ENCODE measurements around the gene RAB1B.
A peak's percentile ranks its signal among the peaks of the same experiment; 100 is the strongest.

Gene RAB1B

GRCh38 chr11:66322732-66323427 is 54.4 kb downstream of the RAB1B start:
- DNase-seq (ENCODE audit: low read depth): peak; percentile 84

- no peak for DNase-seq (ENCODE audit: low read depth)
Observed at GRCh38 chr11:66323684-66324083, 55.2 kb downstream of the RAB1B start.

- no peak for DNase-seq (ENCODE audit: low read depth)
Observed at GRCh38 chr11:66324664-66325063, 56.2 kb downstream of the RAB1B start.

- no peak for DNase-seq (ENCODE audit: low read depth)
Observed at GRCh38 chr11:66325263-66325671, 56.8 kb downstream of the RAB1B start.

DNA sequence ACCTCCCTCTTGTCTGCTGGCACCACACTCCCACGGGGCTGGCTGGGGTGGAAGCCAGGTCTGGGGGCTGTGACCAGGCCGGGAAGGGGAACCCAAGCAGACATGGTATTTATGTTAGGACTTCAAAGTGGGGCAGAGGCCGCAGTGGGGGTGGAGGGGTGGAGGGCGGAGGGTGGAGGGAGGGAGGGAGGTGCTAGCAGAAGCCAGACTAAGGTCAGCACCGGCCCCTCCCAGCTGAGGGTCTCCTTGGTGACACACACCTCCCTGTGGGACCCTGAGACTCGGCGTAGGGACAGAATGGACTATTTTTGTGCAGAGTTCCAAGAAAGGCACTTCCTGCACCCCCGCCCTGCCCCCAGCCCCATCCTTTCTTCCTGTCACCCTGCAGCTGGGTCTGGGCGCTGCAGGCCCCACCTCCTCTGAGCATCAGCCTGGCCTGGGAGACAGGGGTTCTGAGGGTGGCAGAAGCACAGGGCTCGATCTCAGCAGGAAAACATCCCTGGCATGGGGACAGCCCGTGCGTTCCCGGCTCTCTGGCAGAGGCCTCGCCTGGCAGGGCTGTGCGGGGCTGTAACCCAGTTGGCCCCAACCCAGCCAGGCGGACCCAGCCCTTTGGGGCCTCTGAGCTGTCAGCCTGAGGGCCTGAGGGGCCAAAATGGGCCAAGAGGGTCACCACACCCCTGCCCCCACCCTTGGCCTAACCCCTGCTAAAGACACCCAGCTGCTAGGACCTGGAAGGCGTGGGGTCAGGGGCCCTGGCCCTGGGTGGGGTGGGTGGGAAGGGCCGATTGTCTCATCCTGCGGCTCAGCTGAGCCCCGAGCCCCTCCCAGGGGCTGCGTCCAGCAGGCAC is 58.0 kb downstream of the RAB1B start:
- no peak for DNase-seq (ENCODE audit: low read depth)
